PFSK-1 (cell line): ENCODE measurements around the gene LHPP.

ENCODE experiments used
- POLR2AphosphoS5 ChIP-seq: IDR thresholded peaks from 2 replicates; pipeline ENCODE4 v1.6.1; 2012; ENCODE audit warnings: low read depth, mild to moderate bottlenecking, control low read depth, low read length, moderate library complexity
- REST ChIP-seq, 2 experiments: IDR thresholded peaks; 2 replicates each; pipeline versions ENCODE4 v1.6.1 to v1.8.0; 2011 to 2012; ENCODE audit warnings: low read depth in 2 of 2, low read length in 2 of 2, control low read depth in 1 of 2, inconsistent platforms in 1 of 2, mild to moderate bottlenecking in 1 of 2, moderate library complexity in 1 of 2; ENCODE audit not compliant: insufficient read depth in 1 of 2
- SIN3A ChIP-seq: IDR thresholded peaks from 2 replicates; pipeline ENCODE4 v1.6.1; 2012; ENCODE audit warnings: mild to moderate bottlenecking, low read length, moderate library complexity, borderline replicate concordance; ENCODE audit not compliant: insufficient read depth
- TAF1 ChIP-seq: IDR thresholded peaks from 2 replicates; pipeline ENCODE4 v1.6.1; 2012; ENCODE audit warnings: low read length, control low read depth, borderline replicate concordance; ENCODE audit not compliant: insufficient read depth

- TF ChIP-seq SIN3A = no peak
- TF ChIP-seq REST (IDR thresholded peaks at IDR 0.05; ENCODE audit: insufficient read depth in 1 of 2, low read depth in 2 of 2, low read length in 2 of 2) = no peak
- no peak for TF ChIP-seq POLR2AphosphoS5
- no peak for TF ChIP-seq TAF1
These were observed 43.1 kb downstream of the LHPP start for GRCh38 chr10:124504711-124505110.
